ENCODE results near the gene DHX57. TPM values are rescaled to one million over a fixed set of nuclear protein-coding genes. Genes with fewer than 3 reads are reported as not detected.
A peak's percentile ranks its signal among the peaks of the same experiment; 100 is the strongest.

DHX57 gene
- total and polyA plus RNA-seq, 2 experiments from 2014 or later = 13.3 to 32.9 TPM

GRCh38 chr2:38876407-38876806, 673 bp upstream of the DHX57 start (continued):
- no peak for TF ChIP-seq ZNF462 (CRISPR knock-in tag; IDR thresholded peaks at IDR 0.05)
- TF ChIP-seq EZH2phosphoT487 (IDR thresholded peaks at IDR 0.05; ENCODE audit: unreplicated experiment) = no peak
- TF ChIP-seq NANOG (IDR thresholded peaks at IDR 0.05; ENCODE audit: borderline replicate concordance) = no peak

GRCh38 chr2:38875227-38875575, 533 bp downstream of the DHX57 start:
- Histone ChIP-seq H3K27me3 (ENCODE audit: insufficient read depth) (no peaks in the 10 kb centered on the region), H3K79me2 (replicated peaks; ENCODE audit: insufficient read depth) (peaks cover 52% of the 10 kb centered on the region), H3K27ac (ENCODE audit: low read depth) (no peak overlapping the region; the same call in 1 of the 2 replicates), H2AFZ (peak overlapping the region; percentile 99), H3K4me3 (peak overlapping the region; percentile 94), H4K20me1 (replicated peaks; ENCODE audit: insufficient read depth) (no peaks in the 10 kb centered on the region; the same call in 1 of the 2 replicates), H3K36me3 (ENCODE audit: insufficient read depth) (no peaks in the 10 kb centered on the region), H3F3A (replicated peaks; ENCODE audit: low read depth) (no peaks in the 10 kb centered on the region; the same call in 1 of the 2 replicates), H3K4me1 (ENCODE audit: insufficient read depth) (peaks cover 8% of the 10 kb centered on the region), H3K4me2 (peak overlapping the region; percentile 96), H3K9me2 (ENCODE audit: insufficient read depth) (no peaks in the 10 kb centered on the region)
- no peak for DNase-seq (ENCODE audit: low spot score)
- Mint-ChIP-seq H3K4me3 (peak overlapping the region; percentile 94), H3K27ac (peak overlapping the region; percentile 86), H3K4me1 (peaks cover 16% of the 10 kb centered on the region), H3K27me3 (ENCODE audit: insufficient read depth, low read depth, poor library complexity) (peaks cover 2% of the 10 kb centered on the region), H3K36me3 (ENCODE audit: low read depth) (peaks cover 3% of the 10 kb centered on the region), H3K9me3 (peaks cover 2% of the 10 kb centered on the region; the same call in 2 of the 3 replicates)
- TF ChIP-seq STAT1 (IDR thresholded peaks at IDR 0.05; ENCODE audit: unreplicated experiment) = no peak
- TF ChIP-seq JUNB (IDR thresholded peaks at IDR 0.05; ENCODE audit: unreplicated experiment) = no peak
- TF ChIP-seq ETS1 (IDR thresholded peaks at IDR 0.05) = no peak
- no peak; the same call in 2 of the 3 replicates for ATAC-seq

Measured in GM23338 (cell line).